ENCODE data around the gene MIX23.
A peak's percentile ranks its signal among the peaks of the same experiment; 100 is the strongest.

Gene MIX23

DNA sequence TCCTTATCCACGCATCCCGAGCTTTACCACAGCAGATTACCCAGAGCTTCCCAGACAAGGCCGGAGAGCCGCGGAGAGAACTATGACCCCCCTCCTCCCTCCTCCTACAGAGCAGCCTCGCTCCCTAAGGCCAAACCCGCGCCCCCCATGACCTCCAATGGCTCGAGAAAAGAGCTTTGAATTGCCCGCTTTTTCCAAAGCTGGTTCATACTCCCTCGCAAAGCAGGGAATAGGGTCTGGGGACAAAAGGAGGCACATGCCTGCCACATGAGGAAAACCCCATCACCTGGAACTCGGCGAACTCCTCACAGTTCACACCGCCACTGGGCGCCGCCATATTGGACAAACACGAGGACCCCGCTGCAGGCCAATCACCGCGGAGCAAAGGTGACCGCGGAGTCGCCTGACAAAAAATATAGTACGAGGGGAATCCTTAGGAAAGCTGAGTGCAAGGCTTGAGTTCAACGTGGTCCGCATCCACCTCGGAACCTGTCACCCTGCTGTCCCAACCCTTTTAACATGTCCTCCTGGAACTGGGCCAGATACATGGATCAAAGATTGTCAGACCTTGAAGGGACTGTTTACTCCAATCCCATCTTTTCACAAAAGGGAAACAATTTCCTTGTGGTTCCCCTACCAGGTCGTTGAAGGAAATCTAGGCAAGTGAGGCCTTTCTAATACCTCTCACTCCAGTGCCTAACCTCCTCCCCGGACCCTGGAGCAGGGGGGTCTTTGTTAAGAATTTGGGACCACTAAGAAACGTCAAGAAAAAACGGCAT lies at the start of gene MIX23:
Gene MIX23 (minus strand): TSS at position 344 of the 779 bp plus-strand sequence. CDS start 7 bp downstream, at position 337.
- peak in 1 of 2 experiments; percentile 67 for DNase-seq

GRCh38 chr3:122430371-122430770 lies 47.3 kb upstream of the MIX23 start:
- no peak for DNase-seq

- DNase-seq: no peak
Observed at GRCh38 chr3:122427857-122428471, 44.9 kb upstream of the MIX23 start.

- DNase-seq: no peak
Observed at GRCh38 chr3:122421836-122422235, 38.8 kb upstream of the MIX23 start.

GRCh38 chr3:122421101-122421500 lies 38.1 kb upstream of the MIX23 start:
- DNase-seq: no peak

DNA sequence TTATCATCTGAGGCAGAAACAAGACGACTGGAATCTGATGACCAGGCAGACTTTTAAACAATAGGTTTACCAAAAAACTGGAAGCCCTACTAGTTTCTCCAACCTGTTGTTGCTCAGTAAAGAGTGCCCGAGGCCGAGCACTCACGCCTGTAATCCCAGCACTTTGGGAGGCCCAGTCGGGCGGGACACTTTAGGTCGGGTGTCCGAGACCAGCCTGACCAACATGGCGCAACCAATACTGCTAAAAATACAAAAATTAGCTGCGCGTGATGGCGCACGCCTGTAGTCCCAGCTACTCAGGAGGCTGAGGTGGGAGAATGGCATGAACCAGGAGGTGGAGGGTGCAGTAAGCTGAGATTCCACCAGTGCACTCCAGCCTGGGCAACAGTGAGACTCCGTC lies 33.9 kb upstream of the MIX23 start:
- no peak for DNase-seq

DNA sequence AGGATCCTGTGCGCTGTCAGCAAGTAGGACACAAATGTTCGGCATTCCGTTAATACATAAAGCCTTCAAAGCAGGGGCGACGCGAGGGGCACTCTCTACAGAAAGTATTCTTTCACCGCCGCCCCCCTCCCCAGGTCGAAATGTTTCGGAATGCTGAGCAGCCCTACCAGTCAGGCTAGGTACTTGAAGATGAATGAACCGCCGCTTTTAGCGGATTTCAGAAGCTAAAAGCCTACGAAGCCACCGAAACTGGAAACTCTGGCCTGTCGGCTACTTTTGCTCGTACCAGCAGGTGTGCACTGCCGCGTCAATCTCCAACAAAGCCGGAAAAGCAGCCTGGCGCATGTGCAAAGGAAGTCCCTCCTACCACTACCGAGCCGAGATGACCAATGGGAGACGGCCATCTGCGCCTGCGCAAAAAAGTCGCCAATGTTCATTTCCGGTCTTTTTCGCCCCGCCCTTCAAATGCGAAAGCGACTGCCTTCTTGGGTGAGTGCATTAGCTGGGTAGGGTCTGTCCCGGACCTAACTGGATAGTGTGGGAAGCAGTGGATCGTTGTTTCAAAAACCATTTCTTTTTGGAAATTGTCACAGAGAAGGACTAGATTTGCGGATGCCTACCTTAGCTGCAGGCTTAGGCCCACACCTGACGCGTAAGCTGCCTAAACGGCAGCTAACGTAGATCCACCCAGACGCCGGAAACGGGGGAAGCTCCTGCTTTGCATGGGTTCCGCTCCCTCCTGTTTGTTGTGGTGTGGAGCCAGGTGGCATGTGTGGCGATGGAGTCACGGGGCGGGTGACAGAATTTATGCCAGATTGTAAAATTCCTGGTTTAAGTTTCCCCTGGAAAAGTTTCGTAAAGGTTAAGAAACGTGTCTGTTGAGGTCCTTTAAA lies 33.0 kb upstream of the MIX23 start, which contains the start of gene WDR5B:
Gene WDR5B (minus strand): TSS at position 301 of the 893 bp plus-strand sequence. CDS start 534 bp downstream, outside the sequence.
- no peak for DNase-seq

GRCh38 chr3:122415104-122415744 lies 32.2 kb upstream of the MIX23 start:
- DNase-seq: no peak

DNA sequence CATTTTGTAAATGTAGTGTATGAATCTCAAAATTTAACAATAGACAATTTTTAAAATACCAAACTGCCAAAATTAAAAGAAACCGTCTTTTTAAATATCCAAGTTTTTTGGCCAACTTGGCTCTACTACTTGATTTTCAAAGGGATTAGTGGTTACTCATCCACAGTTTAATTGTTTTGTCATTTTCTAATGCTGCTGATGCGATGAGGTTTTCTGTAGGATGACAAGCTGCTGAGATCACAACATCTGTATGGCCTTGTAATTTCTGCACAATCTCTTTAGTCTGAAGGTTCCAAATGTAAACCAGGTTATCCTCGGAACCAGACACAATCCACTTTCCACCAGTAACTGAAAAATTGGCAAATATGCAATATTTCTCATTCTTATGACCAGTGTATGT lies 31.4 kb upstream of the MIX23 start:
- no peak for DNase-seq

- DNase-seq: no peak
Observed at GRCh38 chr3:122410639-122411038, 27.6 kb upstream of the MIX23 start.

DNA sequence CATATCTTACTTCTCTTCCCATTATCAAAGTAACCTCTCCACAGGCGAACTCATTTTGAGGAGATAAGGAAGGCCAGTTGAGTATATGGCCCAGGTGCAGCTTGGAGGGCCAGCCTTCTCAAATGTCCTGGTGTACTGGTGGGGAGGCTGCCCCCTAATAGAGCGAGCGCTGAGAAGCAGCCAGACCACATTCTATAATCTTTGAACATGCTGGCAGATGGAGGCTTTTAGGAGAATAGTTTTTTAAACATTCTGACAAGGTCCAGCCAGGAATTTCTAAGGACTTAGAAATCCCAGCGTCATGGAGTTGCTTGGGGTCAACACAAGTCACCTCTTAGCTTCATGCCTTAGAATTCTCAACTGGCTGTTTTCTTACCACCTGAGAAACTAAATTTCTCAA lies 27.1 kb upstream of the MIX23 start:
- DNase-seq: no peak

DNA sequence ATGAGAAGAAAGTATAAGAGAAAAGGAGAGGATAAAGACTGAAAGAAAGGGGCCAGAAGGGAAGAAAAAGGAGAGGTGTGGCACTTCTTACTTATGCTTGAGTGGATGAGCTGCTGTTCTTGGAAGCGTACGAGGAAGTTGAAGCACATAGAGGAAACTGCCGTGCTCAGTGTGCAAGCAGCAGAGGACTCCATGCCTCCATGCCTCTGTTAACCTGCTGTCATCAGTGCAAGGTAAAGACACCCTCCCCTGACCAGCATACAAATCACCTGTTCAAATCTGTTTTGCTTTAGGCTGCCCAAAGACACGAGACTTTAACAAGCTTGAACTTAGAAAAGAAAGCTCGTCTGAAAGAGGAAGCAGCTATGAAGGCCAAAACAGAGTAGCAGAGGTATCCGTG lies 26.4 kb upstream of the MIX23 start:
- DNase-seq: no peak

GRCh38 chr3:122407946-122408345 lies 24.9 kb upstream of the MIX23 start:
- DNase-seq: no peak

GRCh38 chr3:122406198-122406597 lies 23.2 kb upstream of the MIX23 start:
- DNase-seq: no peak

DNA sequence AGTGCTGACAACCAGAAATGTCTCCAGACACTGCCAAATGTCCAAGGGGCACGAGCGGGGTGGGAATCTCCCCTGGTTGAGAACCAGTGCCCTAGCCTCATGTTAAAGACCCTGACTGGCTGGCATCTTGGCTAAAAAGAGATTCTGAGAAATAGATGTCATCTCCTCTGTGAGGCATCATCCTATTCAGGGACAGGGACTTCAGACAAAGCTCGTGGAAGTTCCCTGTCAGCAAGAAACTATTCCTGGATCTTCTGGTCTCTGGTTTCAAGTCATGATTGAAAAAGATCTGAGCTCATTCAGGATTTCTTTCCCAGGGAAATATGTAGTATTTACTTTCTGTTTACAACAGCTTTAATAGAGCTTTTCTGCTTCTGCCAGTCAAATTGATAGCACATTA lies 22.0 kb upstream of the MIX23 start:
- DNase-seq: no peak

- no peak for DNase-seq
Observed at GRCh38 chr3:122403489-122403888, 20.5 kb upstream of the MIX23 start.

DNA sequence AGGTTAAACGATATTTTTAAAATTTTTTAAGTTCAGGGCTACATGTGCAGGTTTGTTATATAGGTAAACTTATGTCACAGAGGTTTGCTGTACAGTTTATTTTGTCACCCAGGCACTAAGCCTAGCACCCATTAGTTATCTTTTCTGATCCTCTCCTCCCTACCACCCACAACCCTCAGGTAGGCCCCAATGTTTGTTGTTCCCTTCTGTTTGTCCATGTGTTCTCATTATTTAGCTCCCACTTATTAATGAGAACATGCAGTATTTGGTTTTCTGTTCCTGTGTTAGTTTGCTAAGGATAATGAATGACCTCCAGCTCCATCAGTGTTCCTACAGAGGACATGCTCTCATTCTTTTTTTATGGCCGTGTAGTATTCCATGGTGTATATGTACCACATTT lies 15.9 kb upstream of the MIX23 start:
- DNase-seq: no peak

DNA sequence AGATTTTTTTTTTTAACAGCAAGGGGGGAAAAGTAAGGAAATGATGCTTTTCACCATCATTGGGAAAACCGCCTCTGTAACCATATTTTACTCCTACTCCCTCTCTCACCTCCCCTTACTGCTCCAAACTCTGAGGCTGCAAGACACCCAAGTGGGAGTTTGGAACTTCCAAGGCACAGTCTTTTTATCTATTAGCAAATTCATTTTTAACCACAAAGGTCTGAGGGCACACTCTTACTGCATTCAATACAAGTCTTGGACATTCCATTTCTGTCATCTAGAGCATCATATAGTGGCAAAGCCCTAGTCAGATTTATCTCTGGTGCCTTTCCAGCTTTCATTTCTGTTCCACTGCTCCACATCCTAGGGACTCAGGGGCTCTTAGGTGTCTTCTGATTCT lies 14.2 kb upstream of the MIX23 start:
- DNase-seq: no peak

- DNase-seq: no peak
Observed at GRCh38 chr3:122396511-122396910, 13.5 kb upstream of the MIX23 start.

- DNase-seq: no peak
Observed at GRCh38 chr3:122395582-122395981, 12.6 kb upstream of the MIX23 start.

GRCh38 chr3:122394173-122394572 lies 11.1 kb upstream of the MIX23 start:
- no peak for DNase-seq

DNA sequence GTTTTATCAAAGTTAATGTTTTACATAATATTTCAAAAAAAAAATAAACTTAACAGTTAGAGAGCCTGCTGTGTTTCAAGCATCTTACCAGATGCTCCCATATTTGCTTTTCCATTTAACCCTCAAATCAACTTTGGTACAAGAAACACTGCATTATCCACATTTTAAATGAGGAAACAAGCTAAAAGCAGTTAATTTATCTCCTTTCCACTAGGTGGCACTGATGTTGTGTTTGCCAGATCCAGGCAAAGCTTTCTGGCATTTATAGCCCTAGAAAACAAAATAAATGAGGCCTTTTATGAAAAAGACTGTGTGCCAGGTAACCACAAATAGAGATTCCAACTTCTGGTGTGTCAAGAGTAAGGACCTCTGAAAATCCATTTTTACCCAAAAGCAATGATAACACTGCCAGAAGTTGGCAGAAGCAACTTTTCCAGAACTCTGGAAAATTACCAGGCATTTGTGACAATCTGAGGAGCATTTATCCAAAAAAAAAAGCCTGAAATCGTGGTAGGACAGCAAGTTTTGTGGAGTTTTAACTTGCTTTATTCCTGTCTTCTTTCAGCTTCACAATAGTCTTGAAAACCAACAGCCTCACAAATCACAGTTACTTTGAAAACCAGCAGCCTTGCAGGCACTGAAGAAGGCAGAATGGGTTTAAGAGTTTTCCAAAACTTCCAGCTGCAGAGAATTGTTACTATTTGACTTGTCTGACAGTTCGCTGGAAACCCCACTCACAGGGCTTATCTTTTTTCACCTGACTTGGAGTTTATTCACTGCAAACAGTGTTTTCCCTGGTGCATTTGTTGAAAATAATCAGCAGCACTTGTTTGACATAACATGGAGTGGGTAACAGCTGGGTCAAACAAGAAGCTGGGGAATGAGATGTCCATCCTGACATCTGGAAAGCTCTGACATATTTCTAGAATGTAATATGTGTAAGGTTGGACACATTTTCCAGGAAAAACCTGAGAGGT lies 10.1 kb upstream of the MIX23 start:
- no peak for DNase-seq
